Measurements from ENCODE around the gene ABCC2.

DNA sequence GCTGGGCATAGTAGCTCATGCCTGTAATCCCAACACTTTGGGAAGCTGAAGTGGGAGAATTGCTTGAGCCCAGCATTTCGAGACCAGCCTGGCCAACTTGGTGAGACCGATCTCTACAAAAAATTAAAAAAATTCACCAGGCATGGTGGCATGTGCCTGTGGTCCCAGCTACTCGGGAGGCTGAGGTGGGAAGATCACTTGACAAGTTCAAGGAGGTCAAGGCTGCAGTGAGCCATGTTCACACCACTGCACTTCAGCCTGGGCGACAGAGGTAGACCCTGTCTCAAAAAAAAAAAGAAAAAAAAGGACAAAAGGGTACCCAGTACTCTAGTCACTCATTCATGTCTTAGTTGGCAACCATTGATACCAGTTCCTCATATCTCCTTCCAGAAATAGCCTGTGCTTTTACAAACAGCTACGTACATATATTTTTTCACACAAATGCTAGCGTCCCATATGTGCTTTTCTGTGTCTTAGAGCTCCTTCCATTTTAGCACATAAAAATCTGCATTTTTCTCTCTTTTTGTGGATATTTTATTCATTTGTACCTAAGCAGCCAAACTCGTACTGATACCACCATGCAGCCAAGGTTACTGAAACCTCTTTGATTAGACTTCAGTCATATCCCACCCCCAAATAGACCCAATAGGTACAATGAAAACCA, 5.5 kb downstream of the ABCC2 start:
- TF ChIP-seq, protein P1, sequence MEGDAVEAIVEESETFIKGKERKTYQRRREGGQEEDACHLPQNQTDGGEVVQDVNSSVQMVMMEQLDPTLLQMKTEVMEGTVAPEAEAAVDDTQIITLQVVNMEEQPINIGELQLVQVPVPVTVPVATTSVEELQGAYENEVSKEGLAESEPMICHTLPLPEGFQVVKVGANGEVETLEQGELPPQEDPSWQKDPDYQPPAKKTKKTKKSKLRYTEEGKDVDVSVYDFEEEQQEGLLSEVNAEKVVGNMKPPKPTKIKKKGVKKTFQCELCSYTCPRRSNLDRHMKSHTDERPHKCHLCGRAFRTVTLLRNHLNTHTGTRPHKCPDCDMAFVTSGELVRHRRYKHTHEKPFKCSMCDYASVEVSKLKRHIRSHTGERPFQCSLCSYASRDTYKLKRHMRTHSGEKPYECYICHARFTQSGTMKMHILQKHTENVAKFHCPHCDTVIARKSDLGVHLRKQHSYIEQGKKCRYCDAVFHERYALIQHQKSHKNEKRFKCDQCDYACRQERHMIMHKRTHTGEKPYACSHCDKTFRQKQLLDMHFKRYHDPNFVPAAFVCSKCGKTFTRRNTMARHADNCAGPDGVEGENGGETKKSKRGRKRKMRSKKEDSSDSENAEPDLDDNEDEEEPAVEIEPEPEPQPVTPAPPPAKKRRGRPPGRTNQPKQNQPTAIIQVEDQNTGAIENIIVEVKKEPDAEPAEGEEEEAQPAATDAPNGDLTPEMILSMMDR (conservative IDR thresholded peaks at IDR 0.05 in 1 of 2, IDR thresholded peaks at IDR 0.05 in 1 of 2; ENCODE audit: extremely low read depth in 1 of 2, insufficient read depth in 1 of 2, low read depth in 1 of 2, low read length in 2 of 2): no peak
- no peak for TF ChIP-seq EZH2 (IDR thresholded peaks at IDR 0.05; ENCODE audit: borderline replicate concordance, low read length)

All from mammary epithelial cell (primary cell).